GM18870 (cell line): Measurements from ENCODE around the gene SLC35E3.
A peak's percentile ranks its signal among the peaks of the same experiment; 100 is the strongest.

Experiments
- ATAC-seq: cut with Tn5 transposase; IDR thresholded peaks from one replicate; pipeline ENCODE4 v1.9.1; 2021; ENCODE audit warnings: moderate library complexity; ENCODE audit not compliant: unreplicated experiment

Gene SLC35E3

DNA sequence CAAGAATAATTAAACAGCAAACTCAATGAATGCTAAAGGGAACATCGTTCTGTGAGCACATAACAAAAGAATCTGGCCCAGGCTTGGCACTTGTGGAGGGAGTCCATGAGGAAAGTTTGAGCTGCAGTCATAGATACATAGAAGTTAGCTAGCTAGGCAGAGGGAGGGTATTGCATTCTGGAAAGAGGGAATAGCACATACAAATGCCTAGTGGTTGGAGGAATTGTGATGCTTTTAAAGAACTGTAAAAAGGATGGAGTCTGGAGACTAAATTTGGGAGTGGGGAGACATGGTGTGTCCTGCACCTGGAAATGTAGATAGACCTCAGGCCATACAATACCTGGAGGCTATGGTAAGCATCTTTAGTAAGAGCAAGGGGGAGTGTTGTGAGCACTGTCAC lies 24.0 kb downstream of the SLC35E3 start:
- ATAC-seq = no peak

DNA sequence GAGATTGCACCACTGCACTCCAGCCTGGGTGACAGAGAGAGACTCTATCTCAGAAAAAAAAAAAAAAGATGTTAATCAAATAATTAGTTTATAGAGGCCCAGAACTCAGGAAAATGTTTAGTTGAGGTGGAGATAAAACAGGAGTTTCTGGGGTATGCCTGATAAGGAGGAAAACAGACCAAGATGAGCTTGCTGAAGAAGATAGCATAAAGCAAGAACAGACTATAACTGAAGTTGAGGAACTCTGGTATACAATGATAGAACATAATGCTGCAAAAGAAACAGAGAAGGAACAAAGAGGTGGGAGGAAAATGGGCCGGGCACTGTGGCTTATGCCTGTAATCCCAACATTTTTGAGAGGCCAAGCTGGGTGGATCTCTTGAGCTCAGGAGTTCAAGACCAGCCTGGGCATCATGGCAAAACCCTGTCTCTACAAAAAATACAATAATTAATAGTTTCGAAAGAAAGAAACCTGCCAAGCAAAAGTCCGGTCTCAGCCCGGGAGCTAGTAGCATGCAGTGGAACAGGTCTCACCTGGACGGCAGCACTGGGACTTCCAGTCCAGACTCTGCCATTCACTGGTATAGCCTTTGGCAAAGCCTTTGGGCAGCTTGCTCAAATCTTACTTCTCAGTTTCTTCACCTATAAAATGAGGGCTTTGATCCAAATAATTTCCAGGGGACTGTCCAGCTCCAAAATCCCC lies 25.4 kb downstream of the SLC35E3 start:
- ATAC-seq = no peak

DNA sequence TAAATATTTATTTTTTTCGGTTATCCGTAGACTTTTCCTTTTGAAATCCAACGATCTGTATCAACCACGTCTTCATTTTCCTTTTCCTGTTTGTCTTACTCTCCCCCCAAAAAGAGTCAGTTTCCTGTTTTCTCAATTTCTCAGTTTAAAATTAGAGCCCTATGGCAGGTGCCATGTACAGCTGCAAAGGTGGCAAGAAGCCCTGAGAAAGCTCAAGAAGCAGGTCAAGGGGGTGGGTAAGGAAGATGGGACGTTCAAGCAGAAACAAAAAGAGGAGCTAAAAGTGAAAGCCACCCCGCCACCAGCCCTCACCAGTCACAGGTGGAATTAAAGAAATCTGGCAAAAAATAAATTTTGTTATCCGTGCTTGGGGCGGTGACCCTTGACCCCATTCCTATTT lies 26.7 kb downstream of the SLC35E3 start:
- ATAC-seq = no peak

- ATAC-seq = no peak
Measured at GRCh38 chr12:68773582-68773981, 27.6 kb downstream of the SLC35E3 start.

DNA sequence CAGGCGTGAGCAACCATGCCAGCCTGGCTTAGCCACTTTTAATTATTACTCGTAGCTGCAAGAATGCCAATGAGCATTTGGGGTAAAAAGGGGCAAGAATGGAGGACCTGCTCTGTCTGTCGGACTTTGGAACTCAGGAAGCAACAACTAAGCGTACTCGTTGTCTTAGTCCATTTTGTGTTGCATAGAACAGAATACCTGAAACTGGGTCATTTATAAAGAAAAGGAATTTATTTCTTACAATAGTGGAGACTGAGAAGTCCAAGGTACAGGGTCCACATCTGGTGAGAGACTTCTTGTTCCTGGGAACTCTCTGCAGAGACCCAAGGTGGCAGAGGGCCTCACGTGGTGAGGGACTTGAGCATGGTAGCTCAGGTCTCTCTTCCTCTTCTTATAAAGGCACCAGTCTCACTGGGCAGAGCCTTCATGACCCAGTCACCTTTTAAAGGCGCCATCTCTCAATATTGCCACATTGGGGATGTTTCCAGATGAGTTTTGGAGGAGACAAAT lies 29.2 kb downstream of the SLC35E3 start:
- no peak for ATAC-seq

DNA sequence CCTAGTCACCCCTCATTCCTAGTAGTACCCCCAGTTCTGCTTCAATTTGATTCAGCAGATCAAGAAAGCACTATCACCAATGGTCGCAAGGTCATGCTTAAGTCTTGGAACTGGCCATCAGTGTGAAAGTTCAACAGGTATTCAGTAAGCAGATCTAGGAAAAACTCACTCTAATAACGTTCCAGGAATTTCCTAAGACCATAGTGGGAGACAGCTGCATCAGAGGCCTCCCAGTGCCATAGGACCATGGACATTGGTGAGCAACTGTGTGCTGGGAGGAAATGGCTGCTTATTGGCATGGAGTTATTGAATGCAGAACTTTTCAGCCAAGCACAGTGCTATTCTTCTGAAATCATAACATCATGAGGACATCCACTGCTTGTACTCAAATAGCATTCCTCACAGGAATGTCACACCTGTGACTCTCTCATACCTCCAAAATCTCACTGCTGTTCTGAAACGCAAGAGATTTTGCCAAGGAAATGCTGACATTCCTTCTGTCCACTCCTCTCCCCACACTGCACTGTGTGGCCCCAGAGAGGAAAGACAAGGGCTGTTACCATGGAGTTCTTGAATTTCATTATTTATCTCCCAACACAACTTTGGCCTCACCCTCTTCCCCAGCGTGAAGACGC lies 31.1 kb downstream of the SLC35E3 start:
- ATAC-seq = no peak

- ATAC-seq = no peak
Measured at GRCh38 chr12:68779280-68779679, 33.3 kb downstream of the SLC35E3 start.

GRCh38 chr12:68780731-68781130 lies 34.8 kb downstream of the SLC35E3 start:
- ATAC-seq = no peak

DNA sequence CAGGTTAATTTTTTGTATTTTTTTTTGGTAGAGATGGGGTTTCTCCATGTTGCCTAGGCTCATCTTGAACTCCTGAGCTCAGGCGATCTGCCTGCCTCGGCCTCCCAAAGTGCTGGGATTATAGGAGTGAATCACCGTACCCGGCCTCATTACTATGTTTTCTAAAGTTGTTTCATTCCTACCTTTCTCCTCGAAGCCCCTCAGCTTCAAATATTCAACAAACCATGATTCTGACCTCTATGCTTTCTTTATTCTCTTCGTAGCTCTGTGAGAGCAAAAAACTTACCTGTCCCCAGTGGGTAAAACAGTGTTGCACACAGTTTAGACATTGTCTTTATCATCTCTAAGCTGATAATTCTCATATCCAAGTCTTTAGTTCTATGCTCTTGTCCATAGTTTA lies 35.8 kb downstream of the SLC35E3 start:
- no peak for ATAC-seq

DNA sequence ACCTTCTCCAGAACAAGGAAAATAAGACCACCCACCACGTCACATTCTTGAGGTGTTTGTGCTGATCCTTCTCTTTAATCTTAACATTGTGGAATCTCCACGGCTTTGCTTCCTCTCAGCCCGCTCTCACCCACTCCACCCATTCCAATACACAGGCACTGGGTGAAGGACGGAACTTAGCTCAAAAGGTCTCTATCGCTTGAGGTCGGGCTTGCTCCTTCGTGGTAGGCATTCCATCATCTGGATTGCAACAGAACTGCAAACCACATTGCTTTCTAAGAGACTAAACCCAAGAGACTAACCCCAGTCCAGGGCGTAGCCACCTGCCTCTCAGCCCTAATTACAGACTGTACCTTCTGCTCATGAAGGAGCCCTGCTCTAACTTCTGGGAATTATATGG lies 38.0 kb downstream of the SLC35E3 start:
- no peak for ATAC-seq

DNA sequence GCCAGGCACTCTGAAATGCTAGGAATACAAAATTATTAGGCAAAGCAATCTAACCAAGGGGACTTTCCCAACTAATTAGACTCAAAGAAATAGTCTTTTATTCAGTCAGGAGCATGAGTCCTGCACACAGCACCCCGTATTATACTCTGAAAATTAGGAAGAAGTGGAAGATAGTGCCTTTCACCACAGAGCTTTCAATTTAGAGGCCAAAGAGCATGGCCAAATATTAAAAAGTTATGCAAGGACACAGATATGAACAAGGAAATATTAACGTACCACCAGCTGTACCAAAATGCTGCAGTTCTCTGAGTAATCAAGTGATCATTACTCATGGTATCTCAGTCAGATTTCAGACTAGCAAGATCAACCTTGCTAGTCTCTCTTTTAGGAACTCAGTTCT lies 39.4 kb downstream of the SLC35E3 start:
- no peak for ATAC-seq

GRCh38 chr12:68785823-68786222 lies 39.8 kb downstream of the SLC35E3 start:
- no peak for ATAC-seq

GRCh38 chr12:68786929-68787328 lies 41.0 kb downstream of the SLC35E3 start:
- ATAC-seq = peak; percentile 20

- ATAC-seq = no peak
Measured at GRCh38 chr12:68788554-68789143, 42.7 kb downstream of the SLC35E3 start.

DNA sequence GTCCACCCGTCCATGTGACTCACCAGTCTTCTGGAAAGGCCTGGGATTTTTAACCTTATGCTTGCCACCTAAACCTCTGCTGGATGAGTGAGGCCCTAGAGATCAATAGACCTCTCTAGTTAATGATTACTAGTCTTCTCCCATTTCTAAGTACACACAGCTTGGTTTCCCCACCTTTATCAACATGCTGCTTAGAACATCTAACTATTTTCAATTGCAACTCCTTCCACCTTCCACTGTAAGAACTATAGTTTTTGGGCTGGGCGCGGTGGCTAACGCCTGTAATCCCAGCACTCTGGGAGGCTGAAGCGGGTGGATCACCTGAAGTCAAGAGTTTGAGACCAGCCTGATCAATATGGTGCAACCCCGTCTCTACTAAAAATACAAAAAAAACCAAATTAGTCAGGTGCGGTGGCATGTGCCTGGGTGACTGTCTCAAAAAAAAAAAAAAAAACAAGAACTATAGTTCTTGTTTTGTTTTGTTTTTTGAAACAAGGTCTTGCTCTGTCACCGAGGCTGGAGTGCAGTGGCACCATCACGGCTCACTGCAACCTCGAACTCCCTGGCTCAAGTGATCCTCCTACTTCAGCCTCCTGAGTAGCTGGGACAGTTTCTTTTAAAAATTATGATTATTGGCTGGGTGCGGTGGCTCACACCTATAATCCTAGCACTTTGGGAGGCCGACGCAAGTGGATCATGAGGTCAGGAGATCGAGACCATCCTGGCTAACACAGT lies 43.3 kb downstream of the SLC35E3 start:
- ATAC-seq = no peak

DNA sequence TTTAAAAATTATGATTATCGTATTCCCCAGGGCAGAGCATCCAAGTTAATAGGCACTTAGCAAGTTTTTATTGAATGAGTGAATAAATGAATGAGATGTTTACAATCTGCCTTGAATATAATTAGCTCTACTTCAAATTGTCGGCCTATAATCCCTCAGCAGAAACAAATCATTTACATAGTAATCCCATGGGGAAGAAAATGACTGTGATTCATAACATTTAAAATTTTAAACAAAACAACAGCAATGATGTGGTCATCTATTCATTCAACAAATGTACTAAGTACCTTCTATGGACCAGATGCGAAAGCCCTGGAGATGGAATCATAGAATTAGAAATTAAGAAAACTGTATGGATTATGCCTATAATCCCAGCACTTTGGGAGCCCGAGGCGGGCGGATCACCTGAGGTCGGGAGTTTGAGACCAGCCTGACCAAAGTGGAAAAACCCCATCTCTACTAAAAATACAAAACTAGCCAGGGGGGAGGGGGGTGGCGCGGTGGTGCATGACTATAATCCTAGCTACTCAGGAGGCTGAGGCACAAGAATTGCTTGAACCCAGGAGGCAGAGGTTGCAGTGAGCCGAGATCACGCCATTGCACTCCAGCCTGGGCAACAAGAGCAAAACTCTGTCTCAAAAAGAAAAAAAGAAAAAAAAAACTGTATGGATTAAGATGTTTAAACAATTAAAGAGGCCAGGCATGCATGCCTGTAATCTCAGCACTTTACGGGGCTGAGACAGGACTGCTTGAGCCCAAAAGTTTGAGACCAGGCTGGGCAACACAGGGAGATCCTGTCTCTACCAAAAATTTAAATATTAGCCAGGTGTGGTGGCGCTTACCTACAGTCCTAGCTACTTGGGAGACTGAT lies 44.3 kb downstream of the SLC35E3 start:
- ATAC-seq = no peak

DNA sequence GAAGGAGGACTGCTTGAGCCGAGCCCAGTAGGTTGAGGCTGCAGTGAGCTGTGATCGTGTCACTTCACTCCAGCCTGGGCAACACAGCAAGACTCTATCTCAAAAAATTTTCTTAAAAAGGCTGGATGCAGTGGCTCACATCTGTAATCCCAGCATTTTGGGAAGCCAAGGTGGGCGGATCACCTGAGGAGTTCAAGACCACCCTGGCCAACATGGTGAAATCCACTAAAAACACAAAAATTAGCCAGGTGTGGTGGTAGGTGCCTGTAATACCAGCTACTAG lies 44.9 kb downstream of the SLC35E3 start:
- ATAC-seq = no peak

- ATAC-seq = no peak
Measured at GRCh38 chr12:68791897-68792481, 46.0 kb downstream of the SLC35E3 start.

DNA sequence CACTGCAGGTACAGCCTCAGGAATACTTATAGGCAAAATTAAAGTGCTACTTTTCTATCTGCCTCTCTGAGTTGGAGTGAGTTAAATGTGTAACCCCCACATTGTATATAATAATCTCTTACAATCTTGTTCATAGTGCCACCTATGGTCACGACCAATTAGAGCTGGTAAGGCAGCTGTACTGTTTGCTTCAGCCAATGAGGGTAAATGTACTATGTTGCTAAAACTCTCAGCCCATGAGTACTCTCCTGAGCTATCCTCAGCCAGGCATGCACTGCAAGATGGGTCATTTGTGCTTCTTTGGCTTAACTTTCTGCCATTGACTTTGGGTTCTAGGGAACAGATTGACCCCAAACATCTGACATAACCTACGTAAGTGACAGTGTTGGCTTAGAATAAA lies 47.0 kb downstream of the SLC35E3 start:
- no peak for ATAC-seq

DNA sequence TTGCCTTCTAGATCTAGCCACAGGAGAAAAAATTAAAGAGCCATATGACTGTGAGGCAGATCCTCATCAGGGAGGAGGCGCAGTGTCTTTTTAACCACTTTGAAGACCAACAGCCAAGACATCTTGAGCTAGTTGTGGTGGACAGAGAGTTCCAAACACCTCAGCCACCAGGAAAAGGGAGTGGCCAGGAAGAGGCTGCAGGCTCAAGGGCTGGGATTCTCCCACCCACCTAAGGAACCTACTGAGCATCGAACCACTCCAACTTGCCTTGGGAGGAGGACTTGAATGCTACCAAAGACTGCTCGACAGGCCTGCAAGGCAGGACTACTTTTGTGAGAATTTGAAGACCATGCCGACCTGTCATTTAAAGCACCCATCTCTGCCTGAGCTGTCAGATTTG lies 47.5 kb downstream of the SLC35E3 start:
- ATAC-seq = no peak
